WTC11 (cell line): Measurements from ENCODE around the gene SBNO2. TPM values are rescaled to one million over a fixed set of nuclear protein-coding genes. Genes with fewer than 3 reads are reported as not detected.

Source experiments
- ATAC-seq: fragments of 200-7000 bp; cut with Tn5 transposase; 2 replicates; pipeline ENCODE4 v1.10.0; 2021; ENCODE audit warnings: mild to moderate bottlenecking, moderate library complexity
- CTCF ChIA-PET: fragments of 300-600 bp; sonication (Branson Sonifier 250); formaldehyde crosslinking; loops from one replicate; lab custom pipeline; 2021; ENCODE audit warnings: antibody characterized with exemption; lab: Charles Lee
- POLR2A ChIA-PET: fragments of 350-600 bp; sonication (Branson Sonifier 250); formaldehyde crosslinking; loops from one replicate; lab custom pipeline; 2021; ENCODE audit warnings: antibody characterized with exemption; lab: Charles Lee
- DNase-seq: peaks from one replicate; pipeline ENCODE4 v3.0.0; 2021; ENCODE audit warnings: low spot score
- H3K27ac Mint-ChIP-seq: 2 replicates; pipeline ENCODE4 v1.8.0; 2021; ENCODE audit warnings: mixed read lengths
- H3K27me3 Mint-ChIP-seq: 2 replicates; pipeline ENCODE4 v1.8.0; 2021; ENCODE audit warnings: low read depth, mild to moderate bottlenecking, moderate library complexity, mixed read lengths
- H3K36me3 Mint-ChIP-seq: 2 replicates; pipeline ENCODE4 v1.8.0; 2021; ENCODE audit warnings: mixed read lengths
- H3K4me1 Mint-ChIP-seq: 2 replicates; pipeline ENCODE4 v1.8.0; 2022; ENCODE audit warnings: mixed read lengths
- H3K4me3 Mint-ChIP-seq: 2 replicates; pipeline ENCODE4 v1.8.0; 2021; ENCODE audit warnings: mild to moderate bottlenecking, moderate library complexity, mixed read lengths
- H3K9me3 Mint-ChIP-seq: 2 replicates; pipeline ENCODE4 v1.8.0; 2021; ENCODE audit warnings: mixed read lengths
- ATF1 ChIP-seq: sonication (generic); formaldehyde crosslinking; IDR thresholded peaks from 2 replicates; pipeline ENCODE4 v1.8.1; 2023; ENCODE audit warnings: mild to moderate bottlenecking, moderate library complexity, missing genetic modification reagents
- ATF2 ChIP-seq: sonication (generic); formaldehyde crosslinking; IDR thresholded peaks from 2 replicates; pipeline ENCODE4 v1.8.1; 2022; ENCODE audit warnings: low read depth, missing genetic modification reagents, borderline replicate concordance
- CBFB ChIP-seq: sonication (generic); formaldehyde crosslinking; IDR thresholded peaks from 2 replicates; pipeline ENCODE4 v1.8.1; 2022; ENCODE audit warnings: mild to moderate bottlenecking, low read depth, missing genetic modification reagents
- CREB1 ChIP-seq: sonication (generic); formaldehyde crosslinking; IDR thresholded peaks from 2 replicates; pipeline ENCODE4 v1.8.0; 2023; ENCODE audit warnings: mild to moderate bottlenecking, missing genetic modification reagents
- CTCF ChIP-seq: fragments of 200-600 bp; IDR thresholded peaks from 2 replicates; pipeline ENCODE4 v1.8.0; 2022; ENCODE audit warnings: antibody characterized with exemption
- FOXJ3 ChIP-seq: sonication (generic); formaldehyde crosslinking; IDR thresholded peaks from 2 replicates; pipeline ENCODE4 v1.9.0; 2021; ENCODE audit warnings: missing genetic modification reagents, mild to moderate bottlenecking, borderline replicate concordance
- FOXK1 ChIP-seq: sonication (generic); formaldehyde crosslinking; IDR thresholded peaks from 2 replicates; pipeline ENCODE4 v1.8.0; 2022; ENCODE audit warnings: mild to moderate bottlenecking, moderate library complexity, missing genetic modification reagents
- GRHL2 ChIP-seq: fragments of 250-450 bp; sonication (Bioruptor Pico); IDR thresholded peaks from 2 replicates; pipeline ENCODE4 v1.8.0; 2022; ENCODE audit warnings: mild to moderate bottlenecking, moderate library complexity; ENCODE audit not compliant: insufficient replicate concordance, severe bottlenecking
- JAZF1 ChIP-seq: fragments of 250-450 bp; sonication (Bioruptor Pico); IDR thresholded peaks from 2 replicates; pipeline ENCODE4 v1.9.0; 2021; ENCODE audit warnings: moderate library complexity, mild to moderate bottlenecking, inconsistent platforms
- JUN ChIP-seq: sonication (generic); formaldehyde crosslinking; IDR thresholded peaks from 2 replicates; pipeline ENCODE4 v1.8.0; 2023; ENCODE audit warnings: mild to moderate bottlenecking, missing genetic modification reagents
- SP1 ChIP-seq: sonication (generic); formaldehyde crosslinking; conservative IDR thresholded peaks from 2 replicates; pipeline ENCODE4 v1.8.1; 2022; ENCODE audit warnings: missing genetic modification reagents
- TCF7 ChIP-seq: sonication (generic); formaldehyde crosslinking; IDR thresholded peaks from 2 replicates; pipeline ENCODE4 v1.8.0; 2022; ENCODE audit warnings: mild to moderate bottlenecking, low read depth, missing genetic modification reagents, moderate library complexity
- TEAD1 ChIP-seq: sonication (generic); formaldehyde crosslinking; IDR thresholded peaks from 2 replicates; pipeline ENCODE4 v1.8.0; 2022; ENCODE audit warnings: mild to moderate bottlenecking, missing genetic modification reagents
- TP53 ChIP-seq: sonication (generic); formaldehyde crosslinking; IDR thresholded peaks from 2 replicates; pipeline ENCODE4 v1.8.1; 2023; ENCODE audit warnings: mild to moderate bottlenecking, missing genetic modification reagents
- ZNF317 ChIP-seq: sonication (generic); formaldehyde crosslinking; IDR thresholded peaks from 2 replicates; pipeline ENCODE4 v1.8.1; 2023; ENCODE audit warnings: low read depth, mild to moderate bottlenecking, moderate library complexity, missing genetic modification reagents, borderline replicate concordance
- total RNA-seq: library from RNA; stranded (reverse); gene quantifications from 3 replicates; pipeline ENCODE4 v1.2.3, GENCODE V29; 2021
- TF ChIP-seq, protein P1 (sequence below): sonication (generic); formaldehyde crosslinking; IDR thresholded peaks from 2 replicates; pipeline ENCODE4 v1.8.0; 2023; ENCODE audit warnings: mild to moderate bottlenecking, missing genetic modification reagents
- TF ChIP-seq, protein P2 (sequence below): sonication (generic); formaldehyde crosslinking; IDR thresholded peaks from 2 replicates; pipeline ENCODE4 v1.8.0; 2022; ENCODE audit warnings: mild to moderate bottlenecking, missing genetic modification reagents
- TF ChIP-seq, protein P3 (sequence below): sonication (generic); formaldehyde crosslinking; IDR thresholded peaks from 2 replicates; pipeline ENCODE4 v1.8.1; 2023; ENCODE audit warnings: mild to moderate bottlenecking, missing genetic modification reagents, borderline replicate concordance

Gene SBNO2
- total RNA-seq, 1 experiment from 2014 or later: 57.3 TPM

- no peak for TF ChIP-seq CREB1
- no peak for TF ChIP-seq TP53
- no peak for TF ChIP-seq CTCF
- TF ChIP-seq JAZF1 (CRISPR knock-in tag): no peak
- TF ChIP-seq JUN (CRISPR knock-in tag): no peak
- TF ChIP-seq SP1 (CRISPR knock-in tag): no peak
- no peak for TF ChIP-seq CBFB (CRISPR knock-in tag)
- TF ChIP-seq TCF7 (CRISPR knock-in tag): no peak
- no peak for TF ChIP-seq ATF1
- TF ChIP-seq ZNF317 (CRISPR knock-in tag): no peak
- TF ChIP-seq, protein P1, sequence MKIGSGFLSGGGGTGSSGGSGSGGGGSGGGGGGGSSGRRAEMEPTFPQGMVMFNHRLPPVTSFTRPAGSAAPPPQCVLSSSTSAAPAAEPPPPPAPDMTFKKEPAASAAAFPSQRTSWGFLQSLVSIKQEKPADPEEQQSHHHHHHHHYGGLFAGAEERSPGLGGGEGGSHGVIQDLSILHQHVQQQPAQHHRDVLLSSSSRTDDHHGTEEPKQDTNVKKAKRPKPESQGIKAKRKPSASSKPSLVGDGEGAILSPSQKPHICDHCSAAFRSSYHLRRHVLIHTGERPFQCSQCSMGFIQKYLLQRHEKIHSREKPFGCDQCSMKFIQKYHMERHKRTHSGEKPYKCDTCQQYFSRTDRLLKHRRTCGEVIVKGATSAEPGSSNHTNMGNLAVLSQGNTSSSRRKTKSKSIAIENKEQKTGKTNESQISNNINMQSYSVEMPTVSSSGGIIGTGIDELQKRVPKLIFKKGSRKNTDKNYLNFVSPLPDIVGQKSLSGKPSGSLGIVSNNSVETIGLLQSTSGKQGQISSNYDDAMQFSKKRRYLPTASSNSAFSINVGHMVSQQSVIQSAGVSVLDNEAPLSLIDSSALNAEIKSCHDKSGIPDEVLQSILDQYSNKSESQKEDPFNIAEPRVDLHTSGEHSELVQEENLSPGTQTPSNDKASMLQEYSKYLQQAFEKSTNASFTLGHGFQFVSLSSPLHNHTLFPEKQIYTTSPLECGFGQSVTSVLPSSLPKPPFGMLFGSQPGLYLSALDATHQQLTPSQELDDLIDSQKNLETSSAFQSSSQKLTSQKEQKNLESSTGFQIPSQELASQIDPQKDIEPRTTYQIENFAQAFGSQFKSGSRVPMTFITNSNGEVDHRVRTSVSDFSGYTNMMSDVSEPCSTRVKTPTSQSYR (CRISPR knock-in tag): no peak
- no peak for TF ChIP-seq TEAD1 (CRISPR knock-in tag)
- TF ChIP-seq ATF2 (CRISPR knock-in tag): no peak
- TF ChIP-seq GRHL2 (CRISPR knock-in tag): no peak
- no peak for TF ChIP-seq FOXJ3 (CRISPR knock-in tag)
- TF ChIP-seq FOXK1 (CRISPR knock-in tag): no peak
- TF ChIP-seq, protein P2, sequence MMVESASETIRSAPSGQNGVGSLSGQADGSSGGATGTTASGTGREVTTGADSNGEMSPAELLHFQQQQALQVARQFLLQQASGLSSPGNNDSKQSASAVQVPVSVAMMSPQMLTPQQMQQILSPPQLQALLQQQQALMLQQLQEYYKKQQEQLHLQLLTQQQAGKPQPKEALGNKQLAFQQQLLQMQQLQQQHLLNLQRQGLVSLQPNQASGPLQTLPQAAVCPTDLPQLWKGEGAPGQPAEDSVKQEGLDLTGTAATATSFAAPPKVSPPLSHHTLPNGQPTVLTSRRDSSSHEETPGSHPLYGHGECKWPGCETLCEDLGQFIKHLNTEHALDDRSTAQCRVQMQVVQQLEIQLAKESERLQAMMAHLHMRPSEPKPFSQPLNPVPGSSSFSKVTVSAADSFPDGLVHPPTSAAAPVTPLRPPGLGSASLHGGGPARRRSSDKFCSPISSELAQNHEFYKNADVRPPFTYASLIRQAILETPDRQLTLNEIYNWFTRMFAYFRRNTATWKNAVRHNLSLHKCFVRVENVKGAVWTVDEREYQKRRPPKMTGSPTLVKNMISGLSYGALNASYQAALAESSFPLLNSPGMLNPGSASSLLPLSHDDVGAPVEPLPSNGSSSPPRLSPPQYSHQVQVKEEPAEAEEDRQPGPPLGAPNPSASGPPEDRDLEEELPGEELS (CRISPR knock-in tag): no peak
- TF ChIP-seq, protein P3, sequence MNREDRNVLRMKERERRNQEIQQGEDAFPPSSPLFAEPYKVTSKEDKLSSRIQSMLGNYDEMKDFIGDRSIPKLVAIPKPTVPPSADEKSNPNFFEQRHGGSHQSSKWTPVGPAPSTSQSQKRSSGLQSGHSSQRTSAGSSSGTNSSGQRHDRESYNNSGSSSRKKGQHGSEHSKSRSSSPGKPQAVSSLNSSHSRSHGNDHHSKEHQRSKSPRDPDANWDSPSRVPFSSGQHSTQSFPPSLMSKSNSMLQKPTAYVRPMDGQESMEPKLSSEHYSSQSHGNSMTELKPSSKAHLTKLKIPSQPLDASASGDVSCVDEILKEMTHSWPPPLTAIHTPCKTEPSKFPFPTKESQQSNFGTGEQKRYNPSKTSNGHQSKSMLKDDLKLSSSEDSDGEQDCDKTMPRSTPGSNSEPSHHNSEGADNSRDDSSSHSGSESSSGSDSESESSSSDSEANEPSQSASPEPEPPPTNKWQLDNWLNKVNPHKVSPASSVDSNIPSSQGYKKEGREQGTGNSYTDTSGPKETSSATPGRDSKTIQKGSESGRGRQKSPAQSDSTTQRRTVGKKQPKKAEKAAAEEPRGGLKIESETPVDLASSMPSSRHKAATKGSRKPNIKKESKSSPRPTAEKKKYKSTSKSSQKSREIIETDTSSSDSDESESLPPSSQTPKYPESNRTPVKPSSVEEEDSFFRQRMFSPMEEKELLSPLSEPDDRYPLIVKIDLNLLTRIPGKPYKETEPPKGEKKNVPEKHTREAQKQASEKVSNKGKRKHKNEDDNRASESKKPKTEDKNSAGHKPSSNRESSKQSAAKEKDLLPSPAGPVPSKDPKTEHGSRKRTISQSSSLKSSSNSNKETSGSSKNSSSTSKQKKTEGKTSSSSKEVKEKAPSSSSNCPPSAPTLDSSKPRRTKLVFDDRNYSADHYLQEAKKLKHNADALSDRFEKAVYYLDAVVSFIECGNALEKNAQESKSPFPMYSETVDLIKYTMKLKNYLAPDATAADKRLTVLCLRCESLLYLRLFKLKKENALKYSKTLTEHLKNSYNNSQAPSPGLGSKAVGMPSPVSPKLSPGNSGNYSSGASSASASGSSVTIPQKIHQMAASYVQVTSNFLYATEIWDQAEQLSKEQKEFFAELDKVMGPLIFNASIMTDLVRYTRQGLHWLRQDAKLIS (CRISPR knock-in tag): no peak
- Mint-ChIP-seq H3K9me3 (no peaks in the 10 kb centered on the region), H3K4me3 (no peak overlapping the region), H3K4me1 (peaks cover 2% of the 10 kb centered on the region), H3K27ac (no peak overlapping the region), H3K27me3 (peaks cover 12% of the 10 kb centered on the region), H3K36me3 (peaks cover 9% of the 10 kb centered on the region)
- DNase-seq (no peak), ATAC-seq (no peak)
- ChIA-PET POLR2A (interaction anchor here (0.5 to 1.1 kb wide), 3 partner anchors 10 to 315 kb away, joined by 3 to 4 read pairs (median 3); no protein-coding TSS in a partner anchor), CTCF (interaction anchor here (1.4 to 1.6 kb wide), 2 partner anchors 10 to 170 kb away, joined by 4 to 6 read pairs; no protein-coding TSS in a partner anchor)
Measured at GRCh38 chr19:1074544-1075283, 99.4 kb downstream of the SBNO2 start.
